Activated T-cell treated with anti-CD3 and anti-CD28 coated beads, Interleukin-2, amount 50 U/mL, for 48 hours (primary cell): ENCODE results near the gene ERAS.
A peak's percentile ranks its signal among the peaks of the same experiment; 100 is the strongest.
"Not testable (repeated sequence)": the region's sequence is repeated elsewhere in the genome, so short reads cannot be mapped to it uniquely, and the experiment has no call there.

ENCODE experiments used
- DNase-seq, 2 experiments: peaks; one replicate each; pipeline ENCODE4 v3.0.0-alpha.2; 2020

ERAS gene

GRCh38 chrX:48800574-48801279 lies 25.6 kb upstream of the ERAS start:
- no peak for DNase-seq

GRCh38 chrX:48801280-48802088 lies 24.8 kb upstream of the ERAS start, which contains the start of gene HDAC6:
Gene HDAC6, plus strand, starts transcription at chrX:48802067. Its CDS starts 626 bp downstream, at chrX:48802693.
- peak; percentile 93 to 95 for DNase-seq

GRCh38 chrX:48802089-48802904 lies 24.0 kb upstream of the ERAS start:
- DNase-seq = peak; percentile 85

GRCh38 chrX:48802905-48803200 lies 23.5 kb upstream of the ERAS start:
- no peak for DNase-seq

GRCh38 chrX:48806081-48806480 lies 20.2 kb upstream of the ERAS start:
- no peak for DNase-seq

- DNase-seq = no peak
Measured at GRCh38 chrX:48813644-48814043, 12.7 kb upstream of the ERAS start.

GRCh38 chrX:48814722-48815121 lies 11.6 kb upstream of the ERAS start:
- DNase-seq = no peak

- no peak for DNase-seq
Measured at GRCh38 chrX:48815266-48815665, 11.0 kb upstream of the ERAS start.

- no peak for DNase-seq
Measured at GRCh38 chrX:48816014-48816810, 10.1 kb upstream of the ERAS start.

- no peak for DNase-seq
Measured at GRCh38 chrX:48818098-48818497, 8.2 kb upstream of the ERAS start.

GRCh38 chrX:48818866-48819265 lies 7.4 kb upstream of the ERAS start:
- DNase-seq = no peak

GRCh38 chrX:48819394-48819793 lies 6.9 kb upstream of the ERAS start:
- not testable (repeated sequence) for DNase-seq

- no peak for DNase-seq
Measured at GRCh38 chrX:48823053-48823452, 3.3 kb upstream of the ERAS start.

GRCh38 chrX:48824066-48824465 lies 2.2 kb upstream of the ERAS start:
- no peak for DNase-seq

GRCh38 chrX:48826876-48827653 lies 752 bp downstream of the ERAS start:
- no peak for DNase-seq

- DNase-seq = no peak
Measured at GRCh38 chrX:48827654-48827968, 1.3 kb downstream of the ERAS start.

GRCh38 chrX:48829016-48829735 lies 2.9 kb downstream of the ERAS start:
- DNase-seq = no peak

- DNase-seq = no peak
Measured at GRCh38 chrX:48831136-48831908, 5.0 kb downstream of the ERAS start.

GRCh38 chrX:48831909-48832291 lies 5.6 kb downstream of the ERAS start:
- no peak for DNase-seq

- no peak for DNase-seq
Measured at GRCh38 chrX:48833542-48834138, 7.3 kb downstream of the ERAS start.
